CD4-positive, alpha-beta T cell (primary cell): ENCODE data around the gene EPS15. TPM values are rescaled to one million over a fixed set of nuclear protein-coding genes. Genes with fewer than 3 reads are reported as not detected.
"Not testable (repeated sequence)": the region's sequence is repeated elsewhere in the genome, so short reads cannot be mapped to it uniquely, and the experiment has no call there.

ENCODE experiments used
- ATAC-seq: fragments of 200-7000 bp; cut with Tn5 transposase; one replicate; pipeline ENCODE4 v1.10.0; 2022; ENCODE audit warnings: mild to moderate bottlenecking; ENCODE audit not compliant: poor library complexity
- CTCF ChIA-PET: fragments of 350-600 bp; sonication (Branson Sonifier 250); formaldehyde crosslinking; loops from one replicate; lab custom pipeline; 2021; ENCODE audit warnings: antibody characterized with exemption, inconsistent platforms; lab: Charles Lee
- POLR2A ChIA-PET: fragments of 350-600 bp; sonication (Branson Sonifier 250); formaldehyde crosslinking; loops from one replicate; lab custom pipeline; 2021; ENCODE audit warnings: antibody characterized with exemption, inconsistent platforms; lab: Charles Lee
- DNase-seq, 14 experiments: peaks; one replicate each; pipeline ENCODE4 v3.0.0-alpha.2; 2013 to 2020; ENCODE audit warnings: mixed read lengths in 2 of 14
- H3K27ac ChIP-seq, 2 donors: one replicate each; pipeline versions ENCODE4 v1.5.1 to v1.7.0; 2013; ENCODE audit warnings: low read length in 2 of 2, low read depth in 1 of 2, mild to moderate bottlenecking in 1 of 2
- H3K27me3 ChIP-seq, 2 experiments: 1 replicate in 1 of 2; 2 replicates in 1 of 2; pipeline versions ENCODE4 v1.6.1 to v1.7.0; 2013; ENCODE audit warnings: low read length in 2 of 2, control low read depth in 1 of 2, mild to moderate bottlenecking in 1 of 2, moderate library complexity in 1 of 2; ENCODE audit not compliant: insufficient read depth in 2 of 2, control insufficient read depth in 1 of 2
- H3K36me3 ChIP-seq: one replicate; pipeline ENCODE4 v1.6.1; 2013; ENCODE audit warnings: low read length, control low read depth; ENCODE audit not compliant: insufficient read depth
- H3K4me1 ChIP-seq: one replicate; pipeline ENCODE4 v1.6.1; 2013; ENCODE audit warnings: low read length, control low read depth; ENCODE audit not compliant: insufficient read depth
- H3K4me3 ChIP-seq: one replicate; pipeline ENCODE4 v1.5.1; 2013; ENCODE audit warnings: mild to moderate bottlenecking, low read length, moderate library complexity
- H3K9me3 ChIP-seq, 2 experiments: 1 replicate in 1 of 2; 2 replicates in 1 of 2; pipeline versions ENCODE4 v1.6.1 to v1.7.0; 2013; ENCODE audit warnings: low read length in 2 of 2, mild to moderate bottlenecking in 2 of 2, control low read depth in 1 of 2, moderate library complexity in 1 of 2; ENCODE audit not compliant: control insufficient read depth in 1 of 2, insufficient read depth in 1 of 2
- H3K27ac Mint-ChIP-seq: one replicate; pipeline ENCODE4 v1.8.0; 2020; ENCODE audit warnings: mixed read lengths
- H3K27me3 Mint-ChIP-seq: one replicate; pipeline ENCODE4 v1.8.0; 2021; ENCODE audit warnings: mixed read lengths
- H3K36me3 Mint-ChIP-seq: one replicate; pipeline ENCODE4 v1.8.0; 2021; ENCODE audit warnings: low read depth, mixed read lengths
- H3K4me1 Mint-ChIP-seq: one replicate; pipeline ENCODE4 v1.8.0; 2021; ENCODE audit warnings: low read depth, mixed read lengths
- H3K4me3 Mint-ChIP-seq: one replicate; pipeline ENCODE4 v1.8.0; 2020; ENCODE audit warnings: mild to moderate bottlenecking, mixed read lengths
- H3K9me3 Mint-ChIP-seq: one replicate; pipeline ENCODE4 v1.8.0; 2020; ENCODE audit warnings: mixed read lengths
- intact Hi-C, 2 experiments: fragments of 100-400 bp; cut with DNase I in 1 of 2; cut with micrococcal nuclease in 1 of 2; formaldehyde crosslinking; loops; one replicate each; pipeline versions ENCODE4 v1.15.1 to v1.9.0; 2023 to 2025; cut with DNase I, micrococcal nuclease
- total RNA-seq, 174 experiments: library from RNA in 2 of 174; stranded (reverse) in 2 of 174; gene quantifications; one replicate each; pipeline ENCODE4 v1.2.3 and lab custom pipeline; 2021 to 2026
- TF ChIP-seq, protein P1 (sequence below): fragments of 200-600 bp; IDR thresholded peaks from one replicate; pipeline ENCODE4 v1.8.0; 2022; ENCODE audit warnings: antibody characterized with exemption, mild to moderate bottlenecking

The EPS15 gene
- total RNA-seq, 2 experiments from 2014 or later: 44.5 to 47.9 TPM

DNA sequence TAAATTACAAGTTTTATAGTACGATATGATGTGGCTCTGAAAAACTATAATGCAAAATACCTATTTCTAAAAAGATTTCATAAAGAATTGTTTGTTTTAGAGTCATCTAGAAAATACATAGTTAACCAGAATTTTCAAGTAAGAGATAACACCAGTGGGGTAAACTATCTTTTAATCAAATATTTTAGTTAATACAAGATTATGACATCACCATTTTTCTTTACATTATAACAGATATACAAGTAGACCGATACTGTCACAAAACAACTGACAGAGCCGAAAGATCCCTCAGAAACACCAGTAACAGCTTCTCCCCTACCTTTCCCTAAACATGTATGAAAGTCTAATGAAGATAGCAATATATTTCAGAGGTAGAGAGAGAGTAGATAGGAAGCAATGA is 54.2 kb downstream of the EPS15 start:
- no peak for DNase-seq
- Mint-ChIP-seq H3K36me3 (peaks cover 78% of the 10 kb centered on the region), H3K27ac (no peak overlapping the region), H3K9me3 (no peaks in the 10 kb centered on the region), H3K4me3 (no peak overlapping the region), H3K4me1 (no peaks in the 10 kb centered on the region), H3K27me3 (no peaks in the 10 kb centered on the region)
- H3K9me3 ChIP-seq: no peaks in the 10 kb centered on the region
- H3K4me3 ChIP-seq: no peak overlapping the region
- TF ChIP-seq, protein P1, sequence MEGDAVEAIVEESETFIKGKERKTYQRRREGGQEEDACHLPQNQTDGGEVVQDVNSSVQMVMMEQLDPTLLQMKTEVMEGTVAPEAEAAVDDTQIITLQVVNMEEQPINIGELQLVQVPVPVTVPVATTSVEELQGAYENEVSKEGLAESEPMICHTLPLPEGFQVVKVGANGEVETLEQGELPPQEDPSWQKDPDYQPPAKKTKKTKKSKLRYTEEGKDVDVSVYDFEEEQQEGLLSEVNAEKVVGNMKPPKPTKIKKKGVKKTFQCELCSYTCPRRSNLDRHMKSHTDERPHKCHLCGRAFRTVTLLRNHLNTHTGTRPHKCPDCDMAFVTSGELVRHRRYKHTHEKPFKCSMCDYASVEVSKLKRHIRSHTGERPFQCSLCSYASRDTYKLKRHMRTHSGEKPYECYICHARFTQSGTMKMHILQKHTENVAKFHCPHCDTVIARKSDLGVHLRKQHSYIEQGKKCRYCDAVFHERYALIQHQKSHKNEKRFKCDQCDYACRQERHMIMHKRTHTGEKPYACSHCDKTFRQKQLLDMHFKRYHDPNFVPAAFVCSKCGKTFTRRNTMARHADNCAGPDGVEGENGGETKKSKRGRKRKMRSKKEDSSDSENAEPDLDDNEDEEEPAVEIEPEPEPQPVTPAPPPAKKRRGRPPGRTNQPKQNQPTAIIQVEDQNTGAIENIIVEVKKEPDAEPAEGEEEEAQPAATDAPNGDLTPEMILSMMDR: no peak
- H3K36me3 ChIP-seq: peaks cover 49% of the 10 kb centered on the region
- no peaks in the 10 kb centered on the region for H3K4me1 ChIP-seq
- H3K27ac ChIP-seq: no peak overlapping the region
- H3K27me3 ChIP-seq: no peaks in the 10 kb centered on the region
- no peak for ATAC-seq
- ChIA-PET POLR2A (no interaction called here), CTCF (no interaction called here)
- intact Hi-C loops: loop anchor here in 1 of 2 experiments (10.0 kb wide), 1 partner anchor 50 kb away; the partner anchor contains the start of gene EPS15

DNA sequence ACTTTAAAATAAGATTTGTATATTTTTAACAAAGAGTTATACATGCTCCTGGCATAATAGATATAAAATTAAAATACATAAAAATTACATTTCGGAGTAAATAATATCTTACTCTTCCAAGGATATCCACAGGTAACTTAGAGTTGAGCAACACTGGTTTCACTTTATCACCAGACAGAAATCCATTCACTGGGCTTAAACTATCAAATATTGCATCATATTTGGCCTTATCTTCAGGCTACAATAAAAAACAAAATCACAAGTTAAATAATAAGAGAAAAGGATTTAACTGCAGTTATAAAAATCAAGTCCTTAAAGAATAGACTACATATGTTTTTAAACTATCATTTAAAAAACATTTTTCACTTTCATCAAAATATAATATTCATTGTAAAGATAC is 55.5 kb downstream of the EPS15 start:
- H3K27me3 Mint-ChIP-seq: no peaks in the 10 kb centered on the region
- DNase-seq (no peak), ATAC-seq (no peak)
- Histone ChIP-seq H3K36me3 (peaks cover 41% of the 10 kb centered on the region), H3K27me3 (no peaks in the 10 kb centered on the region), H3K27ac (no peak overlapping the region), H3K4me3 (no peak overlapping the region), H3K9me3 (no peaks in the 10 kb centered on the region), H3K4me1 (no peaks in the 10 kb centered on the region)
- H3K9me3 Mint-ChIP-seq: no peaks in the 10 kb centered on the region
- H3K36me3 Mint-ChIP-seq: peaks cover 76% of the 10 kb centered on the region
- no peak overlapping the region for H3K27ac Mint-ChIP-seq
- TF ChIP-seq, protein P1: no peak
- no peaks in the 10 kb centered on the region for H3K4me1 Mint-ChIP-seq
- ChIA-PET CTCF (no interaction called here), POLR2A (no interaction called here)
- H3K4me3 Mint-ChIP-seq: no peak overlapping the region
- intact Hi-C loops: loop anchor here in 1 of 2 experiments (10.0 kb wide), 1 partner anchor 51 kb away; the partner anchor contains the start of gene EPS15

DNA sequence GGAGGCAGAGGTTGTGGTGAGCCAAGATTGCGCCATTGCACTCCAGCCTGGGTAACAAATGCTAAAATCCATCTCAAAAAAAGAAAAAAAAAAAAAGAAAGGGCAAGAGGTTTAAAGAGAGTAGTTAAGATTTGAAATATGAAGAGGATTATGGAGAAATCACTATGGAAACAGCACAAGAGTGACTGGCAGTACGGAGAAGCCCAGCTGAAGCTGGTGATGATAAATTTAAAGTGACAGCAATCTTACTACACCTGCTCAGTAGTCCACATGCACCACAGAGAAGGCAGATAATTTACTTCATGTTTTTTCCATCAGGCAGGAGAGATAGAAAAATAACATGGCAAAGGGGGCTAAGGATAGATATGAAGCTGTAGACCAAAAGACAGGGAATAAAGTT is 56.8 kb downstream of the EPS15 start:
- H3K27me3 Mint-ChIP-seq, H3K27me3 ChIP-seq, DNase-seq, H3K4me1 ChIP-seq, H3K4me3 ChIP-seq, H3K9me3 ChIP-seq, ATAC-seq, POLR2A ChIA-PET, CTCF ChIA-PET, H3K27ac ChIP-seq, H3K9me3 Mint-ChIP-seq, H3K27ac Mint-ChIP-seq, H3K4me3 Mint-ChIP-seq, H3K4me1 Mint-ChIP-seq: not testable (repeated sequence)
- intact Hi-C loops: loop anchor here in 1 of 2 experiments (10.0 kb wide), 1 partner anchor 53 kb away; the partner anchor contains the start of gene EPS15
- H3K36me3 Mint-ChIP-seq: peaks cover 80% of the 10 kb centered on the region
- H3K36me3 ChIP-seq: peaks cover 46% of the 10 kb centered on the region

DNA sequence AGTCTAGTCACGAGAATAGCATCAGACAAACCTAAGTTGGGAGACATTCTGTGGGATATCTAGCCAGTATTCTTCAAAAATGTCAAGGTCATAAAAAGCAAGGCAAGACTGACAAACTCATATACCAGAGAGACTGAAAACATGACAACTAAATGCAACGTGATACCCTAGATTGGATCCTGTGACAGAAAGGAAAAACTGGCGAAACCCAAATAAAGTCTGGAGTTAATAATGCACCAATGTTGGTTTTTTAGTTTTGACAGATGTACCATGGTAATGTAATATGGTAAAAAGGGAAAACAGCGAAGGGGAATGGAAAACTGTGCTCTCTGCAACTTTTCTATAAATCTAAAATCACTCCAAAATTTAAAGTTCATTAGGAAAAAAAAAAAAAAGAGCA is 64.5 kb downstream of the EPS15 start:
- H3K36me3 Mint-ChIP-seq: peaks cover 70% of the 10 kb centered on the region
- DNase-seq (no peak), ATAC-seq (no peak)
- ChIA-PET POLR2A (no interaction called here), CTCF (no interaction called here)
- Histone ChIP-seq H3K4me3 (no peak overlapping the region), H3K4me1 (no peaks in the 10 kb centered on the region), H3K27ac (no peak overlapping the region), H3K9me3 (no peaks in the 10 kb centered on the region), H3K27me3 (no peaks in the 10 kb centered on the region), H3K36me3 (peaks cover 33% of the 10 kb centered on the region)
- H3K27ac Mint-ChIP-seq: no peak overlapping the region
- intact Hi-C loops: no loop called here
- H3K27me3 Mint-ChIP-seq: no peaks in the 10 kb centered on the region
- no peak overlapping the region for H3K4me3 Mint-ChIP-seq
- H3K9me3 Mint-ChIP-seq: no peaks in the 10 kb centered on the region
- TF ChIP-seq, protein P1: no peak
- no peaks in the 10 kb centered on the region for H3K4me1 Mint-ChIP-seq
